22Rv1 (cell line): ENCODE data around the gene CACNG8.

Experiments
- H3K27ac ChIP-seq: fragments of 450-650 bp; 2 replicates; pipeline ENCODE4 v1.5.1; 2017
- CTCF ChIP-seq: fragments of 450-650 bp; IDR thresholded peaks from 2 replicates; pipeline ENCODE4 v1.5.1; 2017; ENCODE audit warnings: mild to moderate bottlenecking
- ZFX ChIP-seq: fragments of 450-650 bp; IDR thresholded peaks from 2 replicates; pipeline ENCODE4 v1.6.1; 2017; ENCODE audit warnings: antibody characterized with exemption, borderline replicate concordance

CACNG8 gene

GRCh38 chr19:53992815-53993214 is 30.1 kb downstream of the CACNG8 start:
- H3K27ac ChIP-seq = no peak overlapping the region
- no peak for TF ChIP-seq CTCF
- TF ChIP-seq ZFX = no peak

- TF ChIP-seq ZFX (no peak), CTCF (no peak)
Measured at GRCh38 chr19:53993448-53993847, 30.7 kb downstream of the CACNG8 start.

GRCh38 chr19:53994811-53995210 is 32.1 kb downstream of the CACNG8 start:
- TF ChIP-seq CTCF (no peak), ZFX (no peak)
- H3K27ac ChIP-seq = no peak overlapping the region

More at GRCh38 chr19:53993448-53993847, 30.7 kb downstream of the CACNG8 start:
- no peak overlapping the region for H3K27ac ChIP-seq

- TF ChIP-seq ZFX (no peak), CTCF (no peak)
- no peak overlapping the region for H3K27ac ChIP-seq
Measured at GRCh38 chr19:53998223-53998622, 35.5 kb downstream of the CACNG8 start.

- TF ChIP-seq ZFX (no peak), CTCF (no peak)
- no peak overlapping the region for H3K27ac ChIP-seq
Measured at GRCh38 chr19:53999694-54000093, 37.0 kb downstream of the CACNG8 start.

GRCh38 chr19:54001496-54001895 is 38.8 kb downstream of the CACNG8 start:
- no peak for TF ChIP-seq CTCF
- no peak for TF ChIP-seq ZFX
- H3K27ac ChIP-seq = no peak overlapping the region

GRCh38 chr19:54002495-54003315 is 40.0 kb downstream of the CACNG8 start:
- TF ChIP-seq ZFX = no peak
- TF ChIP-seq CTCF = no peak
- H3K27ac ChIP-seq = no peak overlapping the region
